Measurements from ENCODE around the gene RSPH6A.
A peak's percentile ranks its signal among the peaks of the same experiment; 100 is the strongest.

RSPH6A gene

DNA sequence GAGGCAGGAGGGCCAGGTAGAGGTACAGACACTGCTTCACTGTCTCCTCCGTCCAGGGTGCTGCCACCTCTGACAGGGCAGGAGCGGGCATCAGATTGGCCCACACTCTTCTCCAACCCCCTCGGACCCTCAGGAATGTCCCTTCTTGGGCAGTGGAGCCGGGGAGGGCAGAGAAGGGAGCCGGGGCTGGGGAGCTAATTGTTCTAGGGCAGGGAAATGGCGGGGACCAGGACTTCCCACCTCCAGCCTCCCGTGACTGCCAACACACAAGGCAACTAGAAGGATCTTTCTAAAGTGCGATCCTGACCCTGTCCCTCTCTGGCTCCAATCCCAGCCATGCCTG is 10.1 kb upstream of the RSPH6A start:
- no peak for DNase-seq (ENCODE audit: low read depth)

DNA sequence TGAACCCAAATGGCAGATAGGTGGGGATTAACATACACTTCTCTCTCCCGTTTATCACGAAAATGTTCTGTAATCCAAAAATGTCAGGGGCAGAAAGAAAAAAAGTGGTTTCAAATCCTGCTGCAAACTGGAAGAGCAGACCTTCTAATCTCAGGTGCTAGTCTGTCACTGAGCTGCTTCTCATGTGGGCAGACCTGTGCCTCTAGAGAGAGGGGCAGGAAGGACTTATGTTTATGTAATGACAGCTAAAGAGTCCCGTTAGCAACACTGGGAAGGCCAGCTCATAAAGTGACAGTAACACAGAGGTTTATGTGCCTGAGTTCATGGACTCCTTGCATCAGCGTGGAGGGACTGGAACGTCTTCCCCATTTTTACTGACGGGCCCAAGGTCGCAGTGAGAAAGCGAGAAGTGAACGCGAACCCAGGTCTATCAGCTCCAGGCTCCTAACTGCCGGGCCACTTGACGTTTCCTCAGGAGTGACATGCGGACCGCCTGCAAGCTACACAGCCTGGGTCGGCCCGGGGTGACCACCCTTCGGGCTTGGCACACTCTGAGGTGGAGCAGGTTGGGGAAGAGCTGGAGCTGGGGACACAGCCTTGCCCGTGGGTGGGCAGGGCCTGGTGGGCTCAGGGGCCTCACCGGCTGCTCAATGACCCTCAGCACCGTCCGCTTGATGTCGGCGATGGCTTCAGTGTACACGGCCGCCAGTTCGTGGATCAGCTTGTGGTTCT is 9.6 kb upstream of the RSPH6A start:
- DNase-seq (ENCODE audit: low read depth) = no peak

DNA sequence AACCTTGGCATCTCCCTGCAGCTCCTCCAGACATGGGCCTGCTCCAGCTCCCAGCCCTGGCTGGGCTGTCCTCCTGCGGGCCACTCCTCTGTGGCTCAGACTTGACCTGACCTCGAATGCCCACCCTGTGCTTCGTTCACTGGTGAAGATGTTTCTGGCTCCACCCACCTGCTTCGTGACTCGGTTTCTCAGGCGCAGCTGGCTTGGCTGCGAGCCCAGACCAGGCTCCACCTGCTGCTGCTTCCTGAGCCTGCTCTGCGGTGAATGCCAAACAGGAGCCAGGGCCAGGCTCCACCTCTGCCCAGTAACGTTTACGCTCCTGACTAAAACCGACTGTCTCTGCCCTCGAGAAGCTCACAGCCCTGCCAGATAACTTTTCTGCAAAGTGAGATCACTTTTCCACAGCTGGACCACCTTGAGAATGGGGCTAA is 8.9 kb upstream of the RSPH6A start:
- DNase-seq (ENCODE audit: low read depth) = no peak

DNA sequence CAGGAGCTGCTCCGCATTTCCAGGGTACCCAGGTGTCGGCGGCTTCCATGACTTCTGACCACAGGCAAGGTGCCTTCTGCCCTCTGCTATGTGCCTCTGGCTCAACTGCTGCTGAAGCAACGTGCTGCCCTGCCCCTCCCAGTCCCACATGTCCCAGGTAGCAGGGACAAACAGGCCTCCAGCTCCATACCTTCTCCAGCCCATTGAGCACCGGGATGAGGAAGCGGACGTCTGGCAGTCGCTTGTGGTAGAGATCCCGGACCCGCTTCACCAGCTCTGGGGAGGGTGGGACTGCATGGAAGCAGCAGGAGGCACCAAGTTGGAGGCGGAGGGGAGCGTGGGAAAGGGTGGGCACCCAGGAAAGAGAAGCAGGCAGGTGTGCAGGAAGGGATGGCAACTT is 8.1 kb upstream of the RSPH6A start:
- DNase-seq (ENCODE audit: low read depth) = no peak

DNA sequence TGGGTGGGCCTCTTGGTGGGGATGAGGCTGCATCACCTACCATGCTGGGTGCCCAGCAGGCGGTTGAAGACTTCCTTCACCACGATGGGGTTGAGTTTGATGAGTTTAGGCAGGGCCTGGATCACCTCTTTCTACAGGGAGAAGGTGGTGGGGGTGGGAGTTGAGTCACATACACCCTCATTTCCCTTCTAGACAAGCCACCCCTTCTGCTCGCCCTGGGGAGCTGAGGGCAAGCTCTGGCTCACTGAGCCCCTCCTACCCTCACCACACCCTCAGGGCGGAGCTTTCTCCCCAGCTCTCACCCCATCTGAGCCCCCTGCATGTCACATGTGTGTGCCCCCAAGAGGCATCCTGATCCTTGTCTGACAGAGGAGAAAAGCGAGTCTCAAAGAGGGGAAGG is 7.6 kb upstream of the RSPH6A start:
- no peak for DNase-seq (ENCODE audit: low read depth)

DNA sequence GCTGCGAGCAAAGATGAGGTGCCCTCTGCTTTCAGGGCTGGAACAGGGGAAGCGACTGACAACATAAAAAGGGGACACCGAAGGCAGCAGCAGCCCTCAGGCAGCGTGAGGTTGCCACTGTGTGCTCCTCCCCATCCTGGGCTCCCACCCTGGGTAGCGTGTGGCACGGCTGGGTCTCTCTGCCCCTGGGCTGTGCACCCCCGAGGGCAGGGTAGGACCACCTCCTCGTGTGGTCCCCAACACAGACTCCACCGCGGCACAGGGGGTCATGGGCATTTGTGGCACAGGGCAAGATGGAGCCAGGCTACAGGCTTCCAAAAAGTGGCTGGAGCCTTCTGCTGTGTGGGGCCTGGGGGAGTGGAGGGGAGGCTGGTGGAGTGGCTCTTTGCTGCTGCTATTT is 6.5 kb upstream of the RSPH6A start:
- DNase-seq (ENCODE audit: low read depth) = no peak

DNA sequence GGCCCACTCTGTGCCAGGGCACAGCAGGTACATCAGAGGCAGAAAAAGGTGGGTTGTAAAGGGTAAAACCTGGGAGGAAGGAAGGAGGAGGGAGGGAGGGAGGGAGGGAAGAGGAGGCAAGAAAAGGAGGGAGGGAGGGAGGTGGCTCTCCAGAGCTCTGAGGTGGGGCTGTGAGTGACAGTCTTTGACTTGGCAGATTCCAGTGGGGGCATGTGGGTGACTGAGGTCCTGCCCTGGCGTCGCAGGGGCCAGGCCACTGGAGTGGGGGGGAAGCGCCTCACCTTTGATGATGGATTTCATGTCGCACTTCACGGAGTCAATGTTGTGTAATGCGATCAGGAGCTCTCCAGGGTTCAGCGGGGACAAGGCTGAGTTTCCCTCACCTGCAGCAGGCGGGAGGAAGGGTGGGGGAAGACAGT is 6.0 kb upstream of the RSPH6A start:
- DNase-seq (ENCODE audit: low read depth) = no peak

DNA sequence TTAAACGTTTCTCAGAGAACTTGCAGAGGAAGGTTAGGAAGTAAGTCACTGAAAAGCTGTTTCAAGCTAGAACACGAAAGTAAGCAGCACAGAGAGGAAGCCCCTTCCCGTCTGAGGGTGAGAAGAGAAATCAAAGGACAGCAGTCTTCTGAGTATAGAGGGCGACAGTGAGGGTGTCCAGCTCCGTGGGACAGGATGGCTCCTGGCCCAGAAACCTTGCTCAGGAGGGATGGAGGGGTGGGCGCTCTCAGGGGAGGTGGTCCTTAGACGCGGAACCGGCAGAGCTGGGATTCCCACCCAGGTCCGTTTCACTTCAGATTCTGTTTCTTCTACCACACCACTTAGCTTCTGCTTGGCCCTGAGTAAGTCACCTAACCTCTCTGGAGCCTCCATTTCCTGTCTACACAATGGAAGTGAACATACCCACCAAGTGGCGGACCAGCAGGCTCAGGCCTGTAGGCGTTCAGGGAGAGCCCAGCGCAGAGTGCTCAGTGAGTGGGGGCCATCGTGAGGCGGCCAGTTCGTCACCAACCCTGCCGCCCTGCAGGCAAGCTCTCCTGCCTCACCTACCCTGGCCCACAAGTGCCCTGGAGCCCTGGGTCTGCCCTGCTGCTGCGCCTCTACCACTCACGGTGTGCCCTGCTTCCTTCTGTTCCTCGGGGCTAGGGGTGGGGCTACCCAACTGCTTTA is 5.5 kb upstream of the RSPH6A start:
- DNase-seq (ENCODE audit: low read depth) = no peak

DNA sequence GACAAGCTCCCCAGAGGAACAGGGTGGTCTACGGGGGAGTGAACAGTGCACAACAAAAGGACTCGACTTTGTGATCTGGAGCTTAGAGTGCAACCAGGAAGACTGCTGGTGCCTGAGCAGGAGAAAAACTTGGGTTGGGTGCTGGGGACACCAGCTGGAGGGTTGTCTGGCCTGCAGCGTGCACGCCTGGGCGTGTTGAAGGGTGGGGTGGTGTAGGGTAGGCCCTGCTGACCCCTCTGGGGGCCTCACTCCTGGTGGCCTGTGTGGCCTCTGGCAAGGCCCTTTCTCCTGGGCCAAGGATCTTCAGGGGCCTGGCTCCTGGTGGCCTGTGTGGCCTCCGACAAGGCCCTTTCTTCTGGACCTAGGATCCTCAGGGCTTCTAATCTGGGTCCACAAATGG is 4.7 kb upstream of the RSPH6A start:
- no peak for DNase-seq (ENCODE audit: low read depth)

DNA sequence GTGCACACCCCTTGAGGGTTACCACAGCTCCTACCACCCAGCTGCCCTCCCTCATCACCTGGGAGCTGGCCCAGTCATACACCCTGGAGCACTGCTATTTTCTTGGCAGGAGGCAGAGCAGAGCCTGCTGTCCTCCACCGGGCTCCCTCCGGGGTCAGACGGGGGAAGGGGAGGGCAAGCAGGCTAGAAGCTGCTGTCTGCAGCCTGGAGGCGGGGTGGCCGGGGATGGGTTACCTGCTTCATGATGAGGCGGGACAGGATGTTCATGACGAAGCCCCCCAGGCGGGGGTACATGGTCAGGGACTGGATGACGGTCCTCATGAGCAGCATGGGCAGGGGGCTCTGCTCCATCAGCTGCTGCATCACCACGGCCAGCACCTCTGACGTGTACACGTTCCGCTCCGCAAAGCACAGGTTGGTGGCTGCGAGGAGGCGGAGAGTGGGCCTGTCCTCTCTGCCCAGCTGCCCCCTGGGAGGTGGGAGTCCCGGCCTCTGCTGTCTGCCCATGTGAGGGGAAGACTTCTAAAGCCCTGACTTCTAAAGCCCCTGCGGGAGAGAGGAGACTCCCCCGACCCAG is 2.7 kb upstream of the RSPH6A start:
- no peak for DNase-seq (ENCODE audit: low read depth)

DNA sequence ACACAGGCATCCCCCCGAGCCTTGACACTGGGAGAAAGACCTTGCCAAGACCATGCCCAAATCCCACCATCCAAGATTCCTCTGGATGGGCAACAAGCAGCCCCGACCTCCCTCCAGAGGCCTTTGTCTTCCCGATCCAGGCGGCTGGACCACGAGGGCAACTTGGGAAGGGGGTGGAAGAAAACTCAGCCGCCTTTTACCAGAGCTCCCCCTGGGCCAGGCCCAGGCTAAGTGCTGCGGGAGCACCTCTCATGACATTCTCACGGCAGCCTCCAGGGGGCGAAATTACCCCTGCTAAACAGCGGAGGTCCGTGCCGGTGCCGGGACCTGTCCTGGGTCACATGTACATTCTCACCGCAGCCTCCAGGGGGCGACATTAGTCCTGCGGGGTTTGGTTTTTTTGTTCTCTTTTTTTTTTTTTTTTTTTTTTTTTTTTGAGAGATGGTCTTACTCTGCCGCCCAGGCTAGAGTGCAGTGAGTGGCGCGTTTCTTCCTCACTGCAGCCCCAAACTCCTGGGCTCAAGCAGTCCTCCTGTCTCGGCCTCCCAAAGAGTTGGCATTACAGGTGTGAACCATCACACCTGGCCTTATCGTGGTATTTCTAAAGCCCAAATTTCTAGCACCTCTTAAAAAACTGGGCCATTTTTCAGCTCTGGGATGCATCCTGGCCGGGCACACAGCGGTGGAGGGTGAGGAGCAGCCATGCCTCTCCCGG is 2.1 kb upstream of the RSPH6A start:
- peak; percentile 44 for DNase-seq (ENCODE audit: low read depth)

DNA sequence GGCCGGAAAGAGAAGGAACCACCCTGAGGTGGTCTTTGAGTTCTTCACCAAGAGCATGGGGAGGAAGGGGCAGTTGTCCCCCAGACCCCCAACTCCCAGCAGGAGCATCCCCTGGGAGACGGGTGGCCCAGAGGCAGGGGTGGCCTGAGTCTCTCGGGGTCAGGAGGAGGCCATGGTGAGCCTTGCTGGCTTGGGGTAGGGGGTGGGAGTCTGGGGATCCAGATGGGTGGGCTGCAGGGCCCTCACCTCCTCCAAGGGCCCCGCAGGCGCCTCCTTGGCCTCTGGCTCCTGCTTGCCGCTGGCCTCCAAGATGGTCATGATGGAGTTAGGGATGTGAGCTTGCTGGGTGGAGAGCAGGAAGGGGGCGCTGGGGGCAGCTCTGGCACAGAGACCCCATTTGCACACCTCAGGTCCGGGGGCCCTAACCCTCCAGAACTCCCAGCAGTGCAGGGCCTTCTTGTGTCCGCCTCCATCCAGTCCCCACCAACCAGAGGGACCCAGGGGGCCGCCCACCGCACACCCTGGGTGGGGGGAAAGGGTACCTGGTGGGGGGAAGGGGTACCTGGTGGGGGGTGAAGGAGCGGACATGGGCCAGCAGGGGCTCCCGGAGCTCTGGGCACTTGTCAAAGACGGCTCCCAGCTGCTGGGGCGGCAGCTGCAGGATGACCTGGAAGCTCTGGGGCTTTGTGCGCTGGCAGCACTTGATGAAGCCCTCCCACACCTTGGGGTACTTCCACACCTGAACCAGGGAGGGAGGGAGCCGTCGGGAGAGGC is 1.3 kb upstream of the RSPH6A start:
- no peak for DNase-seq (ENCODE audit: low read depth)

DNA sequence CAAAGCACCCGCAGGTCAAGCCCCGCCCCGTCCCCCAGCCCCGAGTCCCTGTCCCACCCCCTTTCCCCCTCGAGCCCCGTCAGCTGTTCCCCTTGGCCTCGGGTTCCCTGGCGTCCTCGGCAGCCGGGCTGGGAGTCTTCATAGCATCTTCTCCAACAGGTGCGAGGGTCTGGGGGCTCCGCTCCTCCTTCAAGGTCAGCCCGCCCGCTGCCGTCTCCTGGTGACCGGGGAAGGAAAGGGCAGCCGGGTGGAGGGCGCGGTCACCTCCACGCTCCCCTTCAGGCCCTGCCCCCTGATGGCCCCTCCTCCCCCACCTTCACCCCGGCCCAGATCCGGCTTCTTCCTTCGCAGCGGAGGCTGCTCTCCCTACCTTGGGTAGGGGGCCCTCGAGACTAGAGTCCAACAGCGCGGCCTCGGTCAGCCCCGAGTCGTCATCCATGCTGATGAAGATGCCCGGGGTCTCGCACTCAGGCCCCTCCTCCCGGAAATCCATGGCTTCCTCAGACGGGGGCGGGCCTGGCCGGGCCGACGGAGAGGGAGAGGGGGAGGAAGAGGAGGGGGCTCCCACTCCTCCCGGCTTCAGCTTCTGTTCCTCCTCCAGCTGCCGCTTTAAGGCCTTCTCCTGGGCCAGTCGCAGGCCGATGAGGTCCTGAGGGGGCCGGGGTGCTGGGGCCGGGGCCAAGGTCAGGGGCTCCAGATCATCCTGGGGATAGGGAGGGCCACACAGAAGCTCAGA is 541 bp upstream of the RSPH6A start:
- no peak for DNase-seq (ENCODE audit: low read depth)

DNA sequence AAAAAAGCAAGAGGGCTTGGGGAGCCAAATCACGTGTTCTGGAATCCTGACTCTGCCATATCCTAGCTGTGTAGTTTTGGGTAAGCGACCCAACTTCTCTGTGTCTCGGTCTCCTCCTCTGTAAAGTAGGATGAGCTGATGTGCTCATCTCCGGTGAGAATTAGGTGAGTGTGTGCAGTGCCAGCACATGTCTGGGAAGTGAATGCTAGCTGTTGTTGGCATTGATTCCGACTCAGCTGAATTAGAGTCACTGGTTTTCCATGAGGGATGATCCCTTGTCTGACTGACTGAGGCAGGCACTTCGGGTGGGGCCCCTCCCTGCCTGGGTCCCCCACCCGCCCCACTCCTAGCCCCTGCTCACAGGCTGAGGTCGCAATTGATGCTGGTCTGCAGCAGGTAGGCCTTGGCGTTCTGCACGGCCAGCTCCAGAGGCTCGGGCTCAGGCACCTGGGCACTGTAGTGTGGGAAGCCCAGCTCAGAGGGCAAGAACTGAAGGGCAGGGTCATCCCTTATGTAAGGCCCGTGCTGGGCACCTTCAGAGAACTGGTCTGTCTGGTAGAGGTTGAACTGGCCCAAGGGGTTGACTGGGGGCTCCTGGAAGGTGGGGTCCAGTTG is 835 bp downstream of the RSPH6A start:
- no peak for DNase-seq (ENCODE audit: low read depth)

DNA sequence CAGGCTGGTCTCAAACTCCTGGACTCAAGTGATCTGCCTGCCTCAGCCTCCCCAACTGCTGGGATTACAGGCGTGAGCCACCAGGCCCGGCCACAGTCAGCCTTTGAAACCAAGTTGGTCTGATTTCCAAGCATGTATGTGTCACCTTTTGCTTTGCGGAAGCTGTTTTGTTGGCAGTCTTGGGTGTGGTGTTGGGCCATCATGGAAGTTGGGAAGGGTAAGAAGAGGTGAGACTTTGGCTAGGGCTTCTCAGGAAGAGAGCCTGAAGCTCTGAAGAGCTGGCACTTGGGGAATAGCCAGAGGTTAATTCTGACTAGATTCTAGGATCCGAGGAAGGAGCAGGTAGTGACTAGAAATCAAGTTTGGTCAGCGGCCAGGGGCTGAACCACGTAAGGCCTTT is 2.8 kb downstream of the RSPH6A start:
- DNase-seq (ENCODE audit: low read depth) = no peak

DNA sequence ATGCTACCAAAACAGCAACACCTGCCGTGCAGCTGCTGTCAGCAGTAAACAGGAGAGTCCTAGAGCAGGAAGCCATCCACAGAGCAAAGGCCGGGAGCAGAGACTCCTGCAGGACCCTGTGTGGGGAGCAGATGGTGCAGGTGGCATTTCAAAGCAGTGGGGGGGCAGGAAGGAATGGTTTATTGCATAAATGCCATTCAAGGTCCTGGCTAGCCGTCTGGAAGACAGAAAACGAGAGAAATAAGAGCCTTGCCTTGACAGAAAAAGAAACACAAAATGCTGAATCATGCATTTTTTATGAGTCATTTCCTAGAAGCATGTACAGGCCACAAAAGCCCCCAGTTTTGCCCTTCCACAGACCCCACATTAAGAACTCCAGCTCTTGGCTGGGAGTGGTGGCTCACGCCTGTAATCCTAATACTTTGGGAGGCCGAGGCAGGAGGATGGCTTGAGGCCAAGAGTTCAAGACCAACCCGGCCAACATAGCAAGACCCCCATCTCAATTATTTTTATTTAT is 5.4 kb downstream of the RSPH6A start:
- DNase-seq (ENCODE audit: low read depth) = peak; percentile 23

DNA sequence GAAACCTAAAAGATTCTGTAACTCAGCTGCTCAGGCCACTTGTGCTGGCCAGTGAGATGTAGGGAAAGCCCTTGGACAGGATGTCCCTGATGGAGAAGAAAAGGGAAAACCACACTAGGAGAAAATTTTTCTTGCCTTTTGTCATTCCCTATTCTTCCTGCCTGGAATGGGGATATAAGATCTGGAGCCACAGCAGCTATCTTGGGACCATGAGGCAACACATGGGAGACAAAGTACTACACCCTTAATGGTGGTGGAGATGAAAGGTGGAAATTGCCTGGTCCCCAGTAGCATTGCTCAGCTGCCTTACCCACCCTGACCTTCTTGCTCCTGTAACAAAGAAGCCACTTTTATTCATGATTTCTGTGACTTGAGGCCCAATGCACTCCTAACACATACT is 9.4 kb downstream of the RSPH6A start:
- DNase-seq (ENCODE audit: low read depth) = no peak

DNA sequence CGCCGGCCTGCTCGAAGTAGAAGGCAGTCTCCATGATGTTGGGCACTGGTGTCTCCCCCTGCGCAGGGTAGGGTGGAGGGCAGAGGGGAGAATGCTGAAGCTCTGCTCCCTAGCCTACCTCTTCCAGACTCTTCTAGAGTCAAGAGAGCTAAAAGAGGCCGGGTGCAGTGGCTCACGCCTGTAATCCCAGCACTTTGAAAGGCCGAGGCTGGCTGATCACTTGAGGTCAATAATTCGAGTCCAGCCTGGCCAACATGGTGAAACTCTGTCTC is 10.2 kb downstream of the RSPH6A start:
- DNase-seq (ENCODE audit: low read depth) = no peak

DNA sequence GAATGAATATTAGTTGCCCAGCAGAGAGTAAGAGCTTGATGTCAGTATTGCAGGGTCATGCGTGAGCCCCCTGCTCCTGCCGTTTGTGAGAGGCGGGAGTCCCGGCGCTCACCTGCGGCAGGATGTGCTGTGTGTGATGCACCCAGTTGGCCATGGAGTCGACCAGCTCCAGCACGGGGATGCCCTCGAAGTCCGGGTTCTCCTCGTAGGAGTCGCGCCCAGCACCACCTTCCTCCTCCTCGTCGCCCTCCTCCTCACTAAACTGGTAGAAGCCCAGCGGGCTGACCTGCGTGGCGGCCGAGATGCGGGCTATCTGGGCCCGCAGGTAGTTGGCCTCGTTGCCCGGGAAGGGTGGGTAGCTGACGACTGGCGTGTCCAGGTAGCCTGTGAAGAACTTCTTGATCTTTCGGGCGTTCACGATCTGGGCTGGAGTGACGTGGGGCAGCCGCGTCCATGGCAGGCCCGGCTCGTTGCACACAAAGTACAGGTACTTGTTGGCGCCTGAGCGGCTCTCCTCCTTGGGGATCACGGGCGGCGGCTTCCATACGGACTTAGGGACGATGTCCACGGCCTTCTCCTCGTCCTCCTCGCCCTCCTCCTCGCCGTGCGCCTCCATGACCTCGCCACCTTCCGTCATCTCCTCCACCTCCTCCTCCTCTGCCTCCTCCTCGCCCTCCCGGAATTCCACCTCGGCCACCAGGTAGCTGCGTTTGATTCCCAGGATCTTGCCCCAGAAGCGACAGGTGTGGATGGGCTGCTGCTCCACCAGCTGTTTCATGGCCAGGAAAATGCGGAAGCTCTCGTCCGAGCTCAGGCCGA is 10.8 kb downstream of the RSPH6A start:
- no peak for DNase-seq (ENCODE audit: low read depth)

DNA sequence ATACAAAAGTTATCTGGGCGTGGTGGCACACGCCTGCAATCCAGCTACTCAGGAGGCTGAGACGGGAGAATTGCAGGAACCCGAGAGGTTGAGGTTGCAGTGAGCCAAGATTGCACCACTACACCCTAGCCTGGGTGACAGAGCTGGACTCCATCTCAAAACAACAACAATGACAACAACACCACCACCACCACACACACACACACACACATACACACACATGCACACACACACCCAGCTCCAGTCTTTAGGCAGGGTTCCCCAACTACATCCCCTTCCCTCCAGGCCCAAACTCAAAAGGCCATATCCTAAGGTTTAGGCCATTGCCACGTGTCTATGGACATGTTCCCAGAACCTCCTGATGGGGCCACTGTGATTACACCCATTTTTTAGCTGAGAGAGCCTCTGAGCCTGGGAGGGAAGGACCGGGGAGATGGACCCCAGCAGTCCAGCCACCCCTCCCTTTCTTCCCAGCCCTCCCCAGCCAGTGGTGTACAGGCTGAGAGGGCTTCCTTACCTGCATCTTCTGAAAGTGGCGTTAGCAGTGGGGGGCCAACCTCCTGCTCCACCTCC is 13.4 kb downstream of the RSPH6A start:
- DNase-seq (ENCODE audit: low read depth) = no peak

Measured in GM04503 (cell line).